Natural killer cell (primary cell): ENCODE results near the gene MYLK3. TPM values are rescaled to one million over a fixed set of nuclear protein-coding genes. Genes with fewer than 3 reads are reported as not detected.

Experiments
- ATAC-seq, 3 donors: fragments of 150-1000 bp in 2 of 3; fragments of 200-7000 bp in 1 of 3; cut with Tn5 transposase; 1 replicate in 1 of 3; 2 replicates in 2 of 3; pipeline ENCODE4 v1.10.0; 2021; ENCODE audit warnings: mild to moderate bottlenecking in 2 of 3, moderate library complexity in 2 of 3
- DNase-seq, 2 donors: peaks; one replicate each; pipeline versions ENCODE4 v3.0.0 to v3.0.0-alpha.2; 2013 to 2021; ENCODE audit warnings: mixed read lengths in 1 of 2
- H3K27ac ChIP-seq: one replicate; pipeline ENCODE4 v1.5.1; 2013; ENCODE audit warnings: mild to moderate bottlenecking, low read length
- H3K27me3 ChIP-seq: one replicate; pipeline ENCODE4 v1.6.1; 2013; ENCODE audit warnings: low read length; ENCODE audit not compliant: control insufficient read depth, insufficient read depth
- H3K36me3 ChIP-seq: one replicate; pipeline ENCODE4 v1.6.1; 2013; ENCODE audit warnings: low read length; ENCODE audit not compliant: control insufficient read depth, insufficient read depth
- H3K4me1 ChIP-seq: one replicate; pipeline ENCODE4 v1.6.1; 2013; ENCODE audit warnings: low read length; ENCODE audit not compliant: control insufficient read depth, insufficient read depth
- H3K4me3 ChIP-seq: one replicate; pipeline ENCODE4 v1.5.1; 2013; ENCODE audit warnings: low read length
- H3K9me3 ChIP-seq: one replicate; pipeline ENCODE4 v1.6.1; 2013; ENCODE audit warnings: low read length; ENCODE audit not compliant: control insufficient read depth, insufficient read depth
- H3K27ac Mint-ChIP-seq, 2 donors: one replicate each; pipeline ENCODE4 v1.8.0; 2022; ENCODE audit warnings: mild to moderate bottlenecking in 2 of 2, mixed read lengths in 2 of 2, moderate library complexity in 1 of 2
- H3K27me3 Mint-ChIP-seq, 2 donors: one replicate each; pipeline ENCODE4 v1.8.0; 2022; ENCODE audit warnings: low read depth in 2 of 2, mixed read lengths in 2 of 2
- H3K36me3 Mint-ChIP-seq: one replicate; pipeline ENCODE4 v1.8.0; 2022; ENCODE audit warnings: mixed read lengths
- H3K4me1 Mint-ChIP-seq, 2 donors: one replicate each; pipeline ENCODE4 v1.8.0; 2022; ENCODE audit warnings: mixed read lengths in 2 of 2
- H3K4me3 Mint-ChIP-seq: one replicate; pipeline ENCODE4 v1.8.0; 2022; ENCODE audit warnings: mild to moderate bottlenecking, moderate library complexity, mixed read lengths
- H3K9me3 Mint-ChIP-seq, 2 donors: one replicate each; pipeline ENCODE4 v1.8.0; 2022; ENCODE audit warnings: mixed read lengths in 2 of 2
- WGBS: methylation state at CpG from one replicate; pipeline ENCODE4 v1.1.7; 2013; ENCODE audit warnings: missing lambda C conversion rate; ENCODE audit not compliant: insufficient coverage; 5-methylcytosine and 5-hydroxymethylcytosine counted together
- intact Hi-C: fragments of 100-400 bp; cut with micrococcal nuclease; formaldehyde crosslinking; loops from one replicate; pipeline ENCODE4 v1.14.2; 2022
- total RNA-seq, 4 donors: library from RNA; stranded (reverse); fragments of 120-200 nt in 1 of 4; gene quantifications; one replicate each; pipeline versions ENCODE4 v1.2.3 to v1.2.4, GENCODE V29; 2013 to 2022
- TF ChIP-seq, protein P1 (sequence below): fragments of 200-600 bp; IDR thresholded peaks from one replicate; pipeline ENCODE4 v1.8.0; 2022; ENCODE audit warnings: antibody characterized with exemption

MYLK3 gene
- total RNA-seq, 3 donors from 2014 or later (not counting 1 experiment from before 2014, with no cell fraction given) = 0.42 to 0.73 TPM; not detected in 1

DNA sequence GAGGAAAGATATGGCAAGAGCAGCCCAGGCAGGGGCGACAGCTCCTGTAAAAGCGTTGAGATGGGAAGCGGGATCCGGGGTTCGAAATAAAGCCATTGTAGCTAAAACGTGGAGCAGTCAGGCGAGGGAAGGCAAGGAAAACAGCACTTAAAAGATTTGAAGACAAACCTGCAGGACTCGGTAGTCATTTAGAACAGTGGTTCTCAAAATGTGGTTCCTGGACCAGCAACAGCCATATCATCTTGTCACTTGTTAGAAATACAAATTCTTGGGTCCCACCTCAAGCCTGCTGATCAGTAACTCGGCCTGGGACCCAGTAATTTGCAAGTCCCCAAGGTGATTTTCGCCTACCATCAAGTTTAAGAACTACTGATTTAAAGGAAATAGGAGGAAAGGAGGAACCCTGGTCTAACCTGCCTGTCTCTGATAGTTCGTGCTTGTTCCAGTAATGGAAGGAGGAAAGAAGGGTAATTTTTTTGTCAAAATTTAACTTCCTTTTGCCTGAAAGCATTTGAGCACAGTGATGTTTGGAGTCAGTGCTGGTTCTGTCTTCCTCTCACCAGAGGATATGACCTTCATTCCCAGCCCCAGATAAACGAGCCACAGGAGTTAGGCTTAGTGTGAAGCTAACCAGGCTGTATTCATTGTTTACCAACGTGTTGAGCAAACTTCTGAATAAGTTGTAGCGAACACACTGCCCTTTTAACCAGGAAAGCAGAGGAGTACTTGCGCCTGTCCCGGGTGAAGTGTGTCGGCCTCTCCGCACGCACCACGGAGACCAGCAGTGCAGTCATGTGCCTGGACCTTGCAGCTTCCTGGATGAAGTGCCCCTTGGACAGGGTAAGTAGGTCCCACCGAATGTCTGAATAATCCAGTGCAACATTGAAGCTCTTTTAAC lies 57.6 kb downstream of the MYLK3 start:
- no peak for ATAC-seq
- Histone ChIP-seq H3K27ac (peak overlapping the region; percentile 94), H3K9me3 (no peaks in the 10 kb centered on the region), H3K4me3 (peak overlapping the region; percentile 84), H3K27me3 (no peaks in the 10 kb centered on the region), H3K36me3 (no peaks in the 10 kb centered on the region), H3K4me1 (peaks cover 22% of the 10 kb centered on the region)
- Mint-ChIP-seq H3K36me3 (no peaks in the 10 kb centered on the region), H3K4me1 (peaks cover 21 to 25% of the 10 kb centered on the region in 2 donors), H3K9me3 (no peaks in the 10 kb centered on the region), H3K27me3 (no peaks in the 10 kb centered on the region), H3K4me3 (no peak overlapping the region), H3K27ac (no peak overlapping the region)
- peak in 1 of 2 donors; percentile 4 for DNase-seq
- 28% methylated on average over 21 of the region's 21 CpGs for WGBS
- TF ChIP-seq, protein P1, sequence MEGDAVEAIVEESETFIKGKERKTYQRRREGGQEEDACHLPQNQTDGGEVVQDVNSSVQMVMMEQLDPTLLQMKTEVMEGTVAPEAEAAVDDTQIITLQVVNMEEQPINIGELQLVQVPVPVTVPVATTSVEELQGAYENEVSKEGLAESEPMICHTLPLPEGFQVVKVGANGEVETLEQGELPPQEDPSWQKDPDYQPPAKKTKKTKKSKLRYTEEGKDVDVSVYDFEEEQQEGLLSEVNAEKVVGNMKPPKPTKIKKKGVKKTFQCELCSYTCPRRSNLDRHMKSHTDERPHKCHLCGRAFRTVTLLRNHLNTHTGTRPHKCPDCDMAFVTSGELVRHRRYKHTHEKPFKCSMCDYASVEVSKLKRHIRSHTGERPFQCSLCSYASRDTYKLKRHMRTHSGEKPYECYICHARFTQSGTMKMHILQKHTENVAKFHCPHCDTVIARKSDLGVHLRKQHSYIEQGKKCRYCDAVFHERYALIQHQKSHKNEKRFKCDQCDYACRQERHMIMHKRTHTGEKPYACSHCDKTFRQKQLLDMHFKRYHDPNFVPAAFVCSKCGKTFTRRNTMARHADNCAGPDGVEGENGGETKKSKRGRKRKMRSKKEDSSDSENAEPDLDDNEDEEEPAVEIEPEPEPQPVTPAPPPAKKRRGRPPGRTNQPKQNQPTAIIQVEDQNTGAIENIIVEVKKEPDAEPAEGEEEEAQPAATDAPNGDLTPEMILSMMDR = no peak
- intact Hi-C loops = no loop called here

- TF ChIP-seq, protein P1 = peak; percentile 35
- ATAC-seq (peak; percentile 75 to 90 (median 79)), DNase-seq (peak; percentile 96 to 97)
- WGBS = under 1% methylated on average over 79 of the region's 79 CpGs
- intact Hi-C loops = loop anchor here (1.0 to 2.0 kb wide), 5 partner anchors 16 to 284 kb away; partner anchors contain the start of genes C16orf87, DNAJA2 and SHCBP1
- no peaks in the 10 kb centered on the region for H3K27me3 ChIP-seq
- Mint-ChIP-seq H3K9me3 (no peaks in the 10 kb centered on the region), H3K27ac (no peak within 1 kb of the TSS), H3K4me1 (peaks cover 21 to 28% of the 10 kb centered on the region in 2 donors), H3K36me3 (no peaks in the 10 kb centered on the region), H3K4me3 (no peak within 1 kb of the TSS), H3K27me3 (no peaks in the 10 kb centered on the region)
- peak within 1 kb of the TSS; percentile 84 for H3K4me3 ChIP-seq
- H3K36me3 ChIP-seq = no peaks in the 10 kb centered on the region
- no peaks in the 10 kb centered on the region for H3K9me3 ChIP-seq
- peaks cover 22% of the 10 kb centered on the region for H3K4me1 ChIP-seq
- peak within 1 kb of the TSS; percentile 94 for H3K27ac ChIP-seq
These were observed 58.5 kb downstream of the MYLK3 start, which contains the start of gene ORC6 for GRCh38 chr16:46689365-46690280. Gene ORC6, plus strand, starts transcription at chr16:46689659. Its CDS starts 47 bp downstream, at chr16:46689706.

DNA sequence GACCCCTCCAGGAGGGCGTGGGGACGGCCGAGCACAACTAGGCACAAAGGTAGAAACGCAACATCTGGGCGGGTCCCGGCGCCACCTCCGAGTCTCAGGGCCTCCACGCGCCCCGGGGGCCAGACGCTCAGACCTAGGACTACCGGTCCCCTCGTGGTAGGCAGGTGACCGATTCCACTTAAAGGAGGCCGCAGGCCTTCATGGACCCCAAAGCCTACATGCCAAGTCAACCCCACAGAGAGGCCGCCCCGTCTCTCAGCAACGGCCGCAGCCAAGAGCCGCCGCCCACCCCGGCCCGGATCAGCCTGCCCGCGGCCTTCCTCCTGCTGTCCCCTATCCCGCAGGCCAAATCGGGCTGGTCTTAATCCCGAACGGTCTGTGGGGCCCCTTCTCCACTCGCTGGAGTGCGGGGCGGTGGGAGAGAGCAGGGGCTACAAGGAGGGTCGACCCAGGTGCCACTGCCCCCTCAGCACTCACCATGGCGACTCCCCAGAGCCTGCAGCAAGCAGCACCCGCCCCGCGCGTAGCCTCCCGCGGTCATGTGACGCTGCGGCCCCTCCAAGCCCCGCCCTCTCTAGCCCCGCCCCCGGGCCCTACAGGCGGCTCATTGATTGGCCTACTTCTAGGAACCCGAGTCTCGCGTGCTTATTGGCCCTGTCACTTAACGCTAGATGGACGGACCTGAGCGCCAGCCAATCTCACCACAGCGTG lies 59.3 kb downstream of the MYLK3 start, which contains the start of gene VPS35:
VPS35 (minus strand) TSS at position 525 of the 711 bp plus-strand sequence; CDS start at position 480, 45 bp downstream.
- Histone ChIP-seq H3K4me1 (peaks cover 22% of the 10 kb centered on the region), H3K4me3 (peak within 1 kb of the TSS; percentile 84)
- WGBS = under 1% methylated on average over 54 of the region's 54 CpGs

More for the DNA sequence above, 59.3 kb downstream of the MYLK3 start, which contains the start of gene VPS35:
- Mint-ChIP-seq H3K4me1 (peaks cover 26 to 33% of the 10 kb centered on the region in 2 donors), H3K9me3 (no peaks in the 10 kb centered on the region), H3K27me3 (no peaks in the 10 kb centered on the region), H3K4me3 (no peak within 1 kb of the TSS), H3K36me3 (no peaks in the 10 kb centered on the region), H3K27ac (no peak within 1 kb of the TSS)
- TF ChIP-seq, protein P1 = peak; percentile 26
- H3K36me3 ChIP-seq = no peaks in the 10 kb centered on the region
- DNase-seq = peak; percentile 98 to 100
- H3K27me3 ChIP-seq = no peaks in the 10 kb centered on the region
- H3K27ac ChIP-seq = peak within 1 kb of the TSS; percentile 94
- intact Hi-C loops = loop anchor here (1.0 to 2.0 kb wide), 5 partner anchors 16 to 284 kb away; partner anchors contain the start of genes C16orf87, DNAJA2 and SHCBP1
- ATAC-seq = peak; percentile 89 to 97 (median 92)
- no peaks in the 10 kb centered on the region for H3K9me3 ChIP-seq
